ENCODE data around the gene RBM12.
"Not testable (repeated sequence)": the region's sequence is repeated elsewhere in the genome, so short reads cannot be mapped to it uniquely, and the experiment has no call there.

Gene RBM12

DNA sequence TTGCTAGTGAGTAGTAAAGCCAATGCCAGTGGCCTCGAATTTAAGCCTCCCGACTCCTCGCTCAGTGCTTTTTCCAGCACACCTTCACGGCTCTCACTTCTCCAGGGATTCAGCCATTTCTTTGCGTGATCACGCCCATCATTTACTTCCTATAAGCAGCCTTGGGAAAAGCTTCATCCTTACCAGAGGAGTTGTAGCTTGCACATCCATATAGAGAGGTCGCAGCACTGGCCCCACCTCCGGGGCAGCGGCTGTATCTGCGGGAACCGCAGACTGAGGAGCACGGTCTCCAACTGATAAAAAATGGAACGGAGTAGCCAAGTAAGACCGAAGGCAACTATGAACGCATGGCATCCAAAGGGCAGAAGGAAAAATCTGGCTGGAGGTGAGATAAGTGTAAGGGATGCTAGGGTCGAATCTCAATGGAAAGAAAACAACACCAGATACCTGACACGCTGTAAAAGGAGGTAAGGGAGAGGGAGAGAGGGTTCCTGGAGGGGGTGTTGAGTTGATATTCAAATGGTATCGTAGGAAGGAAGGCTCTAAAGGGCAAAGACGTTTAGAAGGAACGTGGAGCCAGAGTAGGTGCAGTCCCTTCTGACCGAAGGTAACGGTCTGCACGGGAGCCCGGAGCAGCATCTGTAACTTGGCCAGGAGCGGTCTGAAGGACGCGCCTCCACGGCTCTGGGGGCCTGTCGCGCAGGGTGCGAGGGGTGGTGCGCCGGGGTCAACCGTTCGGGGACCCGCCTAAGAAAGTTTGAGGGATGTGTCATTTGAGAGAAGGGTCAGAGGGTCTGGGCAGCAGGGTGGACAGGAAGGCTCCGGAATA, 33.8 kb upstream of the RBM12 start:
- no peak for DNase-seq (ENCODE audit: low read depth in 2 of 2, low spot score in 1 of 2)

DNA sequence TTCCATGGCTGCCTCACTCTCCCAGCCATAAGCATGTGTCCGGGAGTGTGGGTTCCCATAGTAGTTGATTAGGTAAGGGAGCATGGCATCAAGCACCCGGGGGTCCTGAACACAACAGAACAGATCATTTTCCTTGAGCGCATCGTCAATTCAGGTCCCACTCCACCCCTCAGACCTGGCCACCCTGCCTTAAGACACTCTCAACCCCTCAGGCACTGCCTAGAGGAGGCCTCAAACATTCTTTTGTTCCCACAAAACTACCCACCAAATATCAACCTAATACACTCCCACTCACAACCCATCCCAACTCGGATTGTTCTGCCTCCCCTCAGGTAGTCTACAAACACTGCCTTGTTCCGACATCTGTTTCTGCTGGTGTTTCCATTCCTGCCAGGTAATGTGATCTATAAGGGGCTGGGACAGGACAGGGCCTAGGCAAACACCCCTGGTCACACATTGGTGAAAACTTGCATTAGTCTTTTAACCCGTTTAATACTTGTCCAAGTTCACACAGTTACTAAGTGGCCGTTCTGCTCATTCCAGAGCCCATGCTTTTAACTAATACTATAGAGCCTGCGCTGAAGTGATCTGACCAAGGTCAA, 33.1 kb upstream of the RBM12 start:
- no peak for DNase-seq (ENCODE audit: low read depth in 2 of 2, low spot score in 1 of 2)

DNA sequence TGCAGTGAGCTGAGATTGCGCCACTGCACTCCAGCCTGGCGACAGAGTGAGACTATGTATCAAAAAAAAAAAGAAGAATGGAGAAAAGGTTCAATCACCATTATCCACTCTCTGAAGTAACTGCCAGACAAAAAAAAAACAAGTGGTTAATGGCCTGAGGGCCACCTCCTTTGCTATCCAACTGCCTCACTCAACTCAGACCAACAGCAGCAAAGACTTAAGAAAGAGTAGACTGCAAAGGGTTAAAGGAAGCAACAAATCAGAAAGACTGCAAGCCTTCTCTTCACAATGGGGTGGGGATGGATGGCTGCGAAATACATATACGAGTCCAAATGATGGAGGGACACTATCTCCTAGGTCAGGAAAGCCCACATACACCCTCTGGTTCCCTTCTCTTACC, 31.3 kb upstream of the RBM12 start:
- no peak for DNase-seq (ENCODE audit: low read depth in 2 of 2, low spot score in 1 of 2)

DNA sequence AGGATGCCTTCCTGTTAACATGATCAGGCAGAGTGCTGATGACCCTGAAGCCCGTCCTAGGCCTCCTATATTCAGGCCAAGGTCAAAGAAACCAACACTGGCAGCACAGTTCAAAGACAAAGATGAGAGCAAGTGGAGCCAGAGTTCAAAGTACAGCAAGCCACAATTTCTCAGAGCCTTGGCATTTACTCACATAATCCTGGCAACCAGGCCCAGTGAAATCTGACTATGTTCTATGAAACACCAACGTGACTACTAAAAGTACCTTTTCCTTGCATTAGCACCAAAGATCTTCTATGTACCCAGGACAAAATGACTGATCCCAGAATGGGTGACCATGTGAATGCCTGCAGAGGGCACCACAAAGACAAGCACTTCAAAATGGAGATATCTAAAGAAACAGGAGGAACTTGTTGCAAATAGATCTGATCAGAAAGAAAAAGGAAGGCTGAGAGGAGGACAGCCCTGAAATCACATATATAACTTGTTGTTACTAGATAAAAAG, 30.6 kb upstream of the RBM12 start:
- no peak for DNase-seq (ENCODE audit: low read depth in 2 of 2, low spot score in 1 of 2)

DNA sequence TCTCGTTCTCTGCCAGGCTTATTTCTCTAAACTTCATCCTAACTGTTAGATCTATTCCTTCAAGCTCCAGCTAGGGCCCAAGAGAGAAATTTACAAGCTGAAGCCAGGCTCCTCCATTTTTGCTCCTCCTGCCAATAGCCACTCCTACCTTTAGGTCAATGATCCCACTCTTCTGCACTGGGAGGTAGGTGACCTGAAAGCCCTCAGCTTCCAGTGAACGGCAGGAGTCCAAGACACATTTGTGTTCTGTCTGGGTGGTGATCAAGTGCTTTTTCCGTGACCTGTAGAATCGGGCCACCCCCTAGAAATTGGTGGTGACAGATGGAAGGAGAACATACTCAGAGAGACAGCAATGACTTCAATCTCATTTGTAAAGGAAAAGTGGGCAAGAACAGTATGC, 25.6 kb upstream of the RBM12 start:
- no peak for DNase-seq (ENCODE audit: low read depth in 2 of 2, low spot score in 1 of 2)

DNA sequence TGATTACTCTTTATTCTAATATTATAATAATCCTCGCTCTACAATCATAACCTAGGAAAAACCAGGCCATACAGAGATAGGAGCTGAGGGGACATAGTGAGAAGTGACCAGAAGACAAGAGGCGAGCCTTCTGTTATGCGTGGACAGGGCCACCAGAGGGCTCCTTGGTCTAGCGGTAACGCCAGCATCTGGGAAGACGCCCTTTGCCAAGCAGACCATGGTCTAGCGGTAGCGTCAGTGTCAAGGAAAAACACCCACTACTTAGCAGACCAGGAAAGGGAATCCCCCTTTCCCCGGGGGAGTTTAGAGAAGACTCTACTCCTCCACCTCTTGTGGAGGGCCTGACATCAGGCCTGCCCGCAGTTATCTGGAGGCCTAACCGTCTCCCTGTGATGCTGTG, 22.2 kb upstream of the RBM12 start:
- DNase-seq (ENCODE audit: low read depth in 2 of 2, low spot score in 1 of 2) = not testable (repeated sequence)

DNA sequence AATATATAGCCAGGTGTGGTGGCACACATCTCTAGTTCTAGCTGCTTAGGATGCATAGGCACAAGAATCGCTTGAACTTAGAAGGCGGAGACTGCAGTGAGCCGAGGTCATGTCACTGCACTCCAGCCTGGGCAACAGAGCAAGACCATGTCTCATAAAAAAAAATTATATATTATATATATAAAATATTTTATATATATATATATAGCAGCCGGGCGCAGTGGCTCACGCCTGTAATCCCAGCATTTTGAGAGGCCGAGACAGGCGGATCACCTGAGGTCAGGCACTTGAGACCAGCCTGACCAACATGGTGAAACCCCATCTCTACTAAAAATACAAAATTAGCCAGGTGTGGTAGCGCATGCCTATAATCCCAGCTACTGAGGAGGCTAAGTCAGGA, 20.7 kb upstream of the RBM12 start:
- DNase-seq (ENCODE audit: low read depth in 2 of 2, low spot score in 1 of 2) = not testable (repeated sequence)

DNA sequence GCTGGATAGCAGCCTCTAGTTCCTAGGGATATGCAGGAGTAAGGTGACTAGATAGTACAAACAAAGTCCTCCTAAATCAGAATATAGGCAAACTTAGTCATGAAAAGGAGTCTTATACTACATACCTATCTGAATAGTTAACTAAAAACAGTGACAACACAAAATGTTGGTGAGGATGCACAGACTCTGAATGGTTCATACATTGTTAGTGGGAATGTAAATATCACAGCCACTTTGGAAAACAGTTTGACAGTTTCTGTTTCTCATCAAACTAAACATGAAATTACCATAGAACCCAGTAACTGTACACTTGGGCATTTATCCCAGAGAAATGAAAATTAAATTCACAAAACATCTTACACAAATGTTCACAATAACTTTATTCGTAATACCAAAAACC, 17.3 kb upstream of the RBM12 start:
- no peak for DNase-seq (ENCODE audit: low read depth in 2 of 2, low spot score in 1 of 2)

DNA sequence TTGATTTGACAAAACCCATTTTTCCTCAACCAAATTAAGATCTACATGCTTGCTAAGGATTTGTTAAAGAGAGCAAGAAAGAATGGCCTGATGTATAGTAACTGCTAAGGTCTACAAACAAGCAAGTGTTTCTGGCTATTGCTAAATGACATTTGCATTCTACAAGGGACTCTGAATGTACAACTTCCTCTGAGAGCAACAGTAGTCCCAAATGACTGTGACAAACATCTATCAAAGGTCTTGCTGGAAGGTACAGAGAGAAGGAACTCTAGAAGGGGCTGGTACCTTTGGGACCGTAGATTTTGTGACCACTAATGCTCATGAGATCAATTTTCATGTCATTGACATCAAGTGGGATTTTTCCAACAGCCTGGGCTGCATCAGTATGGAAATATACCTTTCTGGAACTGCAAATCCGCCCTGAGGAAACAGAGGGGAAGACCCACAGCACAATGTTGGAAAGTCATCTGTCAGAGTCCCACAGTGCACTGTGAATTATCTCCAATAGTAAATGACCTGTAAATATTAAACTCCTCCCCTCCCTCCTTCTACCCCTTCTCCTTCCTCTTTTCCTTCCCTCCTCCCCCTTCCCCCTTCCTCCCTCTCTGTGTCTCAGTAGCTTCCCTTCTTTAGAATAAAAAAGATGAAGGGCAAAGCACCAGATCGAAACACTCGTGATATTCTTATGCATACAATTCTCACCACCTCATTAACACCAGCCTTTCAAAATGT, 15.9 kb upstream of the RBM12 start:
- no peak for DNase-seq (ENCODE audit: low read depth in 2 of 2, low spot score in 1 of 2)

DNA sequence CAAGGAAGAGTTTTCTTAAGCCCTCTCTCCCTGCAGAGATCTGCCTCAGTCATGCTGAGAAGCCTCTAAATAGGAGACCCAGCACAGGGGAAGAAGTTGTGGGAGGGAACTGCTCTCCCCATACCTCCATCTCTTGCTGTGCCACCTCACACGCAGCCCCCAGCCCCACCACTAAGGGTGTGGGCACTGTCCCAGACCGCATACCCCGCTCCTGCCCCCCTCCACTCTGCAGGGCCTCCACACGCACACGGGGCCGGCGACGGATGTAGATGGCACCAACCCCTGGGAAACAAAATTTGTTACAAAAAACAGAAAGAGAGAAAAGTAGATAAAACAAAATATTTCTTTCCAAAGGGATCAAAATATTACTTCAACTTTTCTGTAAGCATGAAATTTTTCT, 10.2 kb upstream of the RBM12 start:
- no peak for DNase-seq (ENCODE audit: low read depth in 2 of 2, low spot score in 1 of 2)

DNA sequence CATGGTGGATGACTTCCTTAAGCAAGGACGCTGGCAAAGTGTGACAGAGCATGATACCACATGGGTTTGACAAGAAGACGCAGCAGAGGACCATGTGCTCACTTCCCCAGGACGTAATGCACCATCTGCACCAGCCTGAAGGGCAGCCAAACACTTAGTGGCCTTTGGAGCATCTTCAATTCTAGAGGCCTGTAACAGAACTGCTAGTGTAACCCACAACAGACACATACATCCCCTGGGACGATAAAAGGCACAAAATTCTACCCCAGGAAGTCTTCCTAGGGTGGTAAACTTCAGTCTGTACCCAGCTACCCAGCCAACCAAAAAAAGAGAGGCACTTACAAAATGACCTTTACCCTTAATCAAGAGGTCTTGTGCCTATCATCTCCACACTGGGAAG, 9.2 kb upstream of the RBM12 start:
- no peak for DNase-seq (ENCODE audit: low read depth in 2 of 2, low spot score in 1 of 2)

DNA sequence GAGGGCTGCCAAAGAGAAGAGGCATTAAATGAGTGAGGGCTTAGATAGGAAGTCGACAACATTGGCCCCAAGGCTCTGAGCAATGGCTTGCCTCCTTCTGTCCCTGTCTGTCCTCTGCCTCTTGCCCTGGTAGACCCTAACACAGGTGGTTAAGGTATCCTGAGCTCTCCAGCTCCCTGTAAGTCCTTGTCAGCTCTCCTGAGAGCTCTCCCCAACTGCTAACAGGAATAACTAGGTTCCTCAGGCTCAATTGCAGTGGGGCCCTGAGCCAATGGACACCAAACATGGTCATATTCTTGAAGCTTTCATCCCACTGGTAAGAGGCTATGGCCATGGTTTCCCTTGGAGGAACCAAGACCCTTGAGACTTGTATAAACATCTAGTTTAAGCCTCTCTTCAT, 5.0 kb upstream of the RBM12 start:
- DNase-seq (ENCODE audit: low read depth in 2 of 2, low spot score in 1 of 2) = no peak

DNA sequence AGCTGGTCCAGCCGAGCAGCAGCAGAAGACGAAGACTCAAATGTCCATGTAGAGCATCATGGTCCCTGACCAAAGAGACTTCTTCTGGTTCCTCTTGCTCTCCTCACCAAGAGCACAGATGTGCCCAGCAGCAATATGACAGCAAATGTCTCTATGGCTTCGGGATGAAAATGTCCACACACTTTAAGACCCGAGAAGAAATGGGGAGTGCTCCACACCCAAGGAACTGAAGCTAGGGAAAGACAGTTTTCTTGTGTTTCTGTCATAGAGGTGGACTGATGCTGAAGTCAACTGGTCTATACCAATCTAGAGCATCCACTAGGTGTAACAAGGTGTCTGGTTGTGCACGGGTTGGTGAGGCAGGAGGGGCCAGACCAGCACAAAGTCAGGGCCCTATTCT, 4.5 kb upstream of the RBM12 start:
- DNase-seq (ENCODE audit: low read depth in 2 of 2, low spot score in 1 of 2) = no peak

DNA sequence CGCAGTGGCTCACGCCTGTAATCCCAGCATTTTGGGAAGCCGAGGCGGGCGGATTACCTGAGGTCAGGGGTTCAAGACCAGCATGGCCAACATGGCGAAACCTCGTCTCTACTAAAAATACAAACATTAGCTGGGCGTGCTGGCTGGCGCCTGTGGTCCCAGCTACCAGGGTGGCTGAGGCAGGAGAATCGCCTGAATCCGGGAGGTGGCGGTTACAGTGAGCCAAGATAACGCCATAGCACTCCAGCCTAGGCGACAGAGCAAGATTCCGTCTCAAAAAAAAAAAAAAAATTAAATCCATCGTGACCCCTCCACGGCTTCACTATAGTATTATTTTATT, 1.2 kb upstream of the RBM12 start:
- DNase-seq (ENCODE audit: low read depth in 2 of 2, low spot score in 1 of 2) = no peak

DNA sequence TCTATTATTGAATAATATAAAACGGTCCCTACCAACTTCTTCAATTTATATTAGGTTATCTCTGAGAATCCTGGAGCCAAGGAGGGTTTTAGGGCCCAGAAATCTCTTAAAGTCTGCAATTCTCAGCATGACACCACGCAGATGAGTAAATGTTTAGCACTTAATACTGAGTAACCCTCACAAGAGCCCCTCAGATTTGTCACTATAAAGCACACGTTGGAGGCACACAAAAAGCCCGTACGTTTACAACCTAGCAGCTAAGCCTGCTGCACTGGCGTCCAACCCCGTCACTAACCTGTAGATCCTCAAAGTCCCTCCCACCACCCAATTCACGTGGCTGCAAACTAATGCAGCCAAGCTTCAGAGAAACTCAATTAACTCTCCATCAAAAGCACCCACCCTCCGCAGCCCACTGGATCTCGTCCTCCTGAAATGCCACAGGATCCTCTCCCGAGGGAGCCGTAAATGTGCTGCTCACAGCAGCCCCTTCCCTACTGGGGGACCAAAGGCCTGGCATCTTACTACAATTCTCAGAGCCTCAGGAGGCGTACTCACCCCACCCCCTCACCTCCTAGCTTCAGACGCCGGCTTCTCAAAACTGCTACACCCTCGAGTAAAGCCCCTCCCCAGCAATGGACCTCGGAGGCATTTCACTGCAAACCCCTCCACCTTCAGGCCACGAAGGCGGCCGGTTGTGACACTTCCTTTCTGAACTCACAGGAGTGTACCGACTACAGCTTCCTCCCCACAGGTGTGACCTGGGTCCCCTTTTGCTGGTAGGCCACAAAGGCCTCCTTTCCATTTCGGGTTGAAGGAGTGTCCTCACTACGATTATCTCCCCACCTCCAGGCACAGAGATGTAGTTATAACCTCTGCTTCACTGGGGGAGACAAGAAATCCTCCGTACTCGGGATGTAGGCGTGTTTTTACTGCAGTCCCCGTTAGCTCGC, 909 bp downstream of the RBM12 start:
- DNase-seq (ENCODE audit: low read depth in 2 of 2, low spot score in 1 of 2) = peak; percentile 29 to 36

DNA sequence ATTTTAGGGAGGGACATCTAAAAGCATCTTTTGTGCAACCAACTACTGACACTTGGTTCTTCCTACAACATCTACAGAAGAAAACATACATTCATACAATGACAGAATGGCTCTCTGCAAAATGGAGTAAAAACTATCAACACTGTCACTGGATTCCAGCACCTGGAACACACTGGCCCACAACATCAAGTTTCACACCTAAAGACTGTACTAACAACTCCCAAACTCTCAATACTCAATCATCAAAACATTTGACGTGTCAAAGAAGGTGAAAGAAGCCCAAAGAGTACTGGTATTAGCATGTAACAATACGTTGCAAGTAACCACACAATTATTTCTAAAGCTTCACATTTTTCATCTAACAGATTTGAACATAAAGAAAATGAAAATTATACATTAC, 2.1 kb downstream of the RBM12 start:
- DNase-seq (ENCODE audit: low read depth in 2 of 2, low spot score in 1 of 2) = no peak

DNA sequence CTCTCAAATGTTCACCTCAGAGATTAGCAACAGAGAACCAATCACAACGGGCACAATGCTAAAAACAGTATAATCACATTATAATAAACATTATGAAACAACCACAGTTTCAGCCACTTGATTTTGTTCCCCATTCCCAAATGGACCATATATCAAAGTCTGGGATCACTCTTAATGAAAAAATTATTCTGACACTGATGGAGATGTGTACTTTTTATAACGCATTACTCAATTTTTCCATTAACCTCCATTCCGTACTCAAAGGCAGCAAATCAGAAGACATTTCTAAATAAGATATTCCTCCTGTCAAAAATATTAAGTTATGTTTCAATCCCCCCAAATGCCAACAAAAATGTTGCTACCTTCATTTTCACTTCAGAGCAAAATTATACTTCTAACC, 2.8 kb downstream of the RBM12 start:
- DNase-seq (ENCODE audit: low read depth in 2 of 2, low spot score in 1 of 2) = no peak

DNA sequence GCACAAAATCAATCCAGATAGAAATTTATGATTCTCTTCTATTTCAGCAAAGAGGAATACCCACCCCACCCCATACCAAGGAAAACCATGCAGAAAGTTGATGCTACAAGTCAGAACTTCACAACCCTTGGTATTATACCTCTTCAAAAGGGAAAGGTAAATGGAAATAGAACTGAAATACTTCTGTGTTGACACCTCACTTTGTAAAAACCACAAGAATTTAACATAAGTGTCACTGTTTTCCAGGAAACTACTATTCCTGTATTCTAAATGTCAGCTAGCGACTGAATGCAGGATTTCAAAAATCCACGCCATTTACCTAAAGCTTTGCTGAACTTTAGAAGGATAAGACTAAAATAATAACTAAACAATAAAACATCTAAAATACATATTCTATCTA, 3.6 kb downstream of the RBM12 start:
- DNase-seq (ENCODE audit: low read depth in 2 of 2, low spot score in 1 of 2) = no peak

DNA sequence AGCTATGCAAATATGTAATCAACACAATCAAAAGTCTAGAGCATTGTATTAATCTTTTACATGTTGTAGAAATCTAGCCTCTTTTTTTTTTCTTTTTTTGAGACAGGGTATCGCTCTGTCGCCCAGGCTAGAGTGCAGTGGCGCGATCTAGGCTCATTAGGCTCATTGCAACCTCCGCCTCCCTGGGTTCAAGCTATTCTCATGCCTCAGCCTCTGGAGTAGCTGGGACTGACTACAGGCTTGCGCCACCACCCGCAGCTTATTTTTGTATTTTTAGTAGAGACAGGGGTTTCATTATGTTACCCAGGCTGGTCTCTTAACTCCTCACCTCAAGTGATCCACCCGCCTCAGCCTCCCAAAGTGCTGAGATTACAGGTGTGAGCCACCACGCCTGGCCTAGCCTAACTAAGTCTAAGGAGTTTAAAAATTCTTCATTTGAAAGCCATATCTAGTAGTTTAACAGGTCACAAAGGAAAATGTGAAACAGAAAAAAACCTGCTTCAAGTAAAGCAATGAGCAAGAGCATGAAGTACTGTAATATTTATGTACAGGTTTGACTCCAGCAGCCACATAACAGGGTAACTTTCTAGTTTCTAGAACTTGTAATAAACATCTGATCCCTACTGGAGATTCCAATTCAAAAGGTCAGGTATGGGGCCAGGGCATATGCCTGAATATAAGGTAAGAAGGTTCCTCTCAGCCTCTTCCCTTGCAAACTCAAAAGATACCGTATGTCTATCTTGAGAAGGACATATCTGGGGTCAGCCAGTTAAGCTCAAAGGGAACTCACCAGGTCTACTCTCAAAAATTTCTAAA, 4.4 kb downstream of the RBM12 start:
- no peak for DNase-seq (ENCODE audit: low read depth in 2 of 2, low spot score in 1 of 2)

DNA sequence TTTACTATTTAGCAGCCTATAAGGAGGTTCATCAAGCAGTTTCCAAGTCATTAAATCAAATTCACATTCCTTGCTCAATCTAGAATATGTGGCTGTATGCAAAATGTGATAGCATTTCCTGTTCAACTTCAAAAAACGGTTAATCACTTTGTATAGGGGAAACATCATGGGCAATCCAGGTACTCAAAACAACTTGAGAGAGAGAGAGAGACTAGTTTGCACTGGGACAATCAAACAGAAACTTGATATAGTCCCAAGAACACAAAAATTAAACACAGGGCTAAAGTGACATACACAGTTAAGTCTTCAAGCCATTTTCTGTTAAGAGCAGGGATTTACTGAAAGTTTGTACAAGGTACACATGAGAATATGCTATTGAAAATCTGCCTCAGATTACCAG, 7.4 kb downstream of the RBM12 start:
- DNase-seq (ENCODE audit: low read depth in 2 of 2, low spot score in 1 of 2) = no peak

Data from stimulated activated CD8-positive, alpha-beta memory T cell treated with anti-CD3 and anti-CD28 coated beads, Interleukin-4, amount 100 ng/mL, for 4 hours (primary cell).